ENCODE data around the gene AFF3.

DNA sequence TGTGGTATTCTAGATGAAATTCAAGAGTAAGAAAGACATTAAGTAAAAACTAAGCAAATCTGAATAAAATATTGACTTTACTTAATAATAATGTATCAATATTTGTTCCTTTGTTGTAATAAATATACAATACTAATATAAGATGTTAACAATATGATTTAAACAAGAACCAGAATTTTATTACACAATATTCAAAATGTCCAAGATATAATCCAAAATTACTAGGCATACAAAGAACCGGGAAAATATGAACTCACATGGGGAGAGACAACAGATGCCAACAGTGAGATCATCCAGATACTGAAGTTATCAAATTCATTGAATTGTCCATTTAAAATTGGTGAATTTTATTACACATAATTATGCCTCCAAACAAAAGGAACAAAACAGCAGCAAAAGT, 286.3 kb downstream of the AFF3 start:
- TF ChIP-seq CTCF (IDR thresholded peaks at IDR 0.05) (no peak), POLR2A (IDR thresholded peaks at IDR 0.05) (no peak), POLR2AphosphoS5 (IDR thresholded peaks at IDR 0.05) (no peak), EP300 (IDR thresholded peaks at IDR 0.05) (no peak)

Measured in stomach (tissue), 4 donors.